Inferior parietal cortex (tissue), 1 donor: ENCODE results near the gene IPO5.
"Not testable (repeated sequence)": the region's sequence is repeated elsewhere in the genome, so short reads cannot be mapped to it uniquely, and the experiment has no call there.

Experiments used
- DNase-seq: peaks from one replicate; pipeline ENCODE4 v3.0.0-alpha.2; 2016; ENCODE audit errors: extremely low spot score

The IPO5 gene

GRCh38 chr13:98014766-98015165 is 61.3 kb downstream of the IPO5 start:
- no peak for DNase-seq

GRCh38 chr13:98018293-98018692 is 64.8 kb downstream of the IPO5 start:
- no peak for DNase-seq

- DNase-seq, result no peak
Measured at GRCh38 chr13:98019186-98019585, 65.7 kb downstream of the IPO5 start.

GRCh38 chr13:98020271-98020670 is 66.8 kb downstream of the IPO5 start:
- DNase-seq, result no peak

- DNase-seq, result peak; percentile 70
Measured at GRCh38 chr13:98022210-98022609, 68.7 kb downstream of the IPO5 start.

GRCh38 chr13:98025480-98026025 is 72.1 kb downstream of the IPO5 start:
- no peak for DNase-seq

GRCh38 chr13:98026457-98026857 is 73.0 kb downstream of the IPO5 start:
- no peak for DNase-seq

GRCh38 chr13:98032168-98032567 is 78.7 kb downstream of the IPO5 start:
- DNase-seq, result no peak

- DNase-seq, result peak; percentile 61
Measured at GRCh38 chr13:98033277-98034247, 80.1 kb downstream of the IPO5 start.

- DNase-seq, result no peak
Measured at GRCh38 chr13:98035373-98035772, 81.9 kb downstream of the IPO5 start.

- DNase-seq, result not testable (repeated sequence)
Measured at GRCh38 chr13:98036564-98037302, 83.3 kb downstream of the IPO5 start.

GRCh38 chr13:98039261-98039660 is 85.8 kb downstream of the IPO5 start:
- DNase-seq, result no peak

GRCh38 chr13:98039964-98040363 is 86.5 kb downstream of the IPO5 start:
- no peak for DNase-seq

GRCh38 chr13:98041081-98041820 is 87.8 kb downstream of the IPO5 start:
- no peak for DNase-seq

- no peak for DNase-seq
Measured at GRCh38 chr13:98044301-98044700, 90.8 kb downstream of the IPO5 start.

- not testable (repeated sequence) for DNase-seq
Measured at GRCh38 chr13:98047785-98048184, 94.3 kb downstream of the IPO5 start.

- DNase-seq, result no peak
Measured at GRCh38 chr13:98048265-98048664, 94.8 kb downstream of the IPO5 start.

GRCh38 chr13:98050041-98050466 is 96.6 kb downstream of the IPO5 start:
- no peak for DNase-seq

GRCh38 chr13:98052412-98052811 is 98.9 kb downstream of the IPO5 start:
- no peak for DNase-seq

GRCh38 chr13:98054301-98054700 is 100.8 kb downstream of the IPO5 start:
- DNase-seq, result no peak

GRCh38 chr13:98055623-98056022 is 102.1 kb downstream of the IPO5 start:
- DNase-seq, result no peak
